Measurements from ENCODE around the gene PTPRF. TPM values are rescaled to one million over a fixed set of nuclear protein-coding genes. Genes with fewer than 3 reads are reported as not detected.
A peak's percentile ranks its signal among the peaks of the same experiment; 100 is the strongest.

The PTPRF gene
- total and polyA plus RNA-seq, 9 donors: 9.3 to 41.2 (median 21.0) TPM

- Histone ChIP-seq H3K9me3 (replicated peaks; ENCODE audit: control insufficient read depth, low read depth, low read length) (no peaks in the 10 kb centered on the region), H3K27me3 (ENCODE audit: control insufficient read depth, insufficient read depth, low read length) (no peaks in the 10 kb centered on the region), H3K4me3 (ENCODE audit: low read length) (no peak overlapping the region), H3K36me3 (ENCODE audit: control insufficient read depth, insufficient read depth, low read length) (peaks cover 12% of the 10 kb centered on the region), H3K27ac (ENCODE audit: low read length) (no peak overlapping the region), H3K4me1 (ENCODE audit: control insufficient read depth, insufficient read depth, low read length) (peaks cover 28% of the 10 kb centered on the region)
- 93% methylated on average over 4 of the region's 7 CpGs for WGBS (ENCODE audit: insufficient coverage)
- no peak for DNase-seq
Observed at GRCh38 chr1:43576521-43576920, 45.8 kb downstream of the PTPRF start.

GRCh38 chr1:43577655-43578542, 47.2 kb downstream of the PTPRF start:
- no peak overlapping the region for H3K4me3 ChIP-seq (ENCODE audit: low read length)
- H3K36me3 ChIP-seq (ENCODE audit: control insufficient read depth, insufficient read depth, low read length): peaks cover 12% of the 10 kb centered on the region
- WGBS (ENCODE audit: insufficient coverage): 70% methylated on average over 18 of the region's 18 CpGs
- H3K27me3 ChIP-seq (ENCODE audit: control insufficient read depth, insufficient read depth, low read length): no peaks in the 10 kb centered on the region
- no peak overlapping the region for H3K27ac ChIP-seq (ENCODE audit: low read length)
- no peak for DNase-seq
- peaks cover 32% of the 10 kb centered on the region for H3K4me1 ChIP-seq (ENCODE audit: control insufficient read depth, insufficient read depth, low read length)
- H3K9me3 ChIP-seq (replicated peaks; ENCODE audit: control insufficient read depth, low read depth, low read length): no peaks in the 10 kb centered on the region

GRCh38 chr1:43580039-43580438, 49.4 kb downstream of the PTPRF start:
- no peak overlapping the region for H3K4me3 ChIP-seq (ENCODE audit: low read length)
- H3K27ac ChIP-seq (ENCODE audit: low read length): no peak overlapping the region
- no peaks in the 10 kb centered on the region for H3K27me3 ChIP-seq (ENCODE audit: control insufficient read depth, insufficient read depth, low read length)
- peaks cover 12% of the 10 kb centered on the region for H3K36me3 ChIP-seq (ENCODE audit: control insufficient read depth, insufficient read depth, low read length)
- H3K9me3 ChIP-seq (replicated peaks; ENCODE audit: control insufficient read depth, low read depth, low read length): no peaks in the 10 kb centered on the region
- H3K4me1 ChIP-seq (ENCODE audit: control insufficient read depth, insufficient read depth, low read length): peaks cover 24% of the 10 kb centered on the region
- no peak for DNase-seq
- WGBS (ENCODE audit: insufficient coverage): 100% methylated on average over 4 of the region's 9 CpGs

- Histone ChIP-seq H3K36me3 (ENCODE audit: control insufficient read depth, insufficient read depth, low read length) (peaks cover 12% of the 10 kb centered on the region), H3K4me1 (ENCODE audit: control insufficient read depth, insufficient read depth, low read length) (peaks cover 38% of the 10 kb centered on the region), H3K4me3 (ENCODE audit: low read length) (no peak overlapping the region), H3K27ac (ENCODE audit: low read length) (peak overlapping the region; percentile 42), H3K9me3 (replicated peaks; ENCODE audit: control insufficient read depth, low read depth, low read length) (no peaks in the 10 kb centered on the region), H3K27me3 (ENCODE audit: control insufficient read depth, insufficient read depth, low read length) (no peaks in the 10 kb centered on the region)
- WGBS (ENCODE audit: insufficient coverage): 84% methylated on average over 4 of the region's 5 CpGs
- peak; percentile 64 for DNase-seq
Observed at GRCh38 chr1:43582162-43582566, 51.5 kb downstream of the PTPRF start.

GRCh38 chr1:43583058-43583457, 52.4 kb downstream of the PTPRF start:
- Histone ChIP-seq H3K9me3 (replicated peaks; ENCODE audit: control insufficient read depth, low read depth, low read length) (no peaks in the 10 kb centered on the region), H3K27ac (ENCODE audit: low read length) (no peak overlapping the region), H3K4me1 (ENCODE audit: control insufficient read depth, insufficient read depth, low read length) (peaks cover 43% of the 10 kb centered on the region), H3K36me3 (ENCODE audit: control insufficient read depth, insufficient read depth, low read length) (peaks cover 12% of the 10 kb centered on the region), H3K4me3 (ENCODE audit: low read length) (no peak overlapping the region), H3K27me3 (ENCODE audit: control insufficient read depth, insufficient read depth, low read length) (no peaks in the 10 kb centered on the region)
- DNase-seq: no peak
- 89% methylated on average over 6 of the region's 13 CpGs for WGBS (ENCODE audit: insufficient coverage)

- DNase-seq: no peak
- peaks cover 4% of the 10 kb centered on the region for H3K36me3 ChIP-seq (ENCODE audit: control insufficient read depth, insufficient read depth, low read length)
- WGBS (ENCODE audit: insufficient coverage): 58% methylated on average over 6 of the region's 8 CpGs
Observed at GRCh38 chr1:43584204-43584603, 53.5 kb downstream of the PTPRF start.

GRCh38 chr1:43585557-43585956, 54.9 kb downstream of the PTPRF start:
- H3K36me3 ChIP-seq (ENCODE audit: control insufficient read depth, insufficient read depth, low read length): no peaks in the 10 kb centered on the region
- DNase-seq: no peak
- H3K27ac ChIP-seq (ENCODE audit: low read length): no peak overlapping the region
- no peaks in the 10 kb centered on the region for H3K9me3 ChIP-seq (replicated peaks; ENCODE audit: control insufficient read depth, low read depth, low read length)
- WGBS (ENCODE audit: insufficient coverage): 92% methylated on average over 8 of the region's 10 CpGs
- no peaks in the 10 kb centered on the region for H3K27me3 ChIP-seq (ENCODE audit: control insufficient read depth, insufficient read depth, low read length)
- peaks cover 39% of the 10 kb centered on the region for H3K4me1 ChIP-seq (ENCODE audit: control insufficient read depth, insufficient read depth, low read length)
- H3K4me3 ChIP-seq (ENCODE audit: low read length): no peak overlapping the region

More at GRCh38 chr1:43584204-43584603, 53.5 kb downstream of the PTPRF start:
- H3K27me3 ChIP-seq (ENCODE audit: control insufficient read depth, insufficient read depth, low read length): no peaks in the 10 kb centered on the region
- no peak overlapping the region for H3K4me3 ChIP-seq (ENCODE audit: low read length)
- no peaks in the 10 kb centered on the region for H3K9me3 ChIP-seq (replicated peaks; ENCODE audit: control insufficient read depth, low read depth, low read length)
- H3K4me1 ChIP-seq (ENCODE audit: control insufficient read depth, insufficient read depth, low read length): peaks cover 46% of the 10 kb centered on the region
- no peak overlapping the region for H3K27ac ChIP-seq (ENCODE audit: low read length)

- Histone ChIP-seq H3K4me3 (ENCODE audit: low read length) (no peak overlapping the region), H3K4me1 (ENCODE audit: control insufficient read depth, insufficient read depth, low read length) (peaks cover 37% of the 10 kb centered on the region), H3K9me3 (replicated peaks; ENCODE audit: control insufficient read depth, low read depth, low read length) (no peaks in the 10 kb centered on the region), H3K27ac (ENCODE audit: low read length) (peak overlapping the region; percentile 6), H3K36me3 (ENCODE audit: control insufficient read depth, insufficient read depth, low read length) (no peaks in the 10 kb centered on the region), H3K27me3 (ENCODE audit: control insufficient read depth, insufficient read depth, low read length) (no peaks in the 10 kb centered on the region)
- DNase-seq: no peak
- 74% methylated on average over 4 of the region's 6 CpGs for WGBS (ENCODE audit: insufficient coverage)
Observed at GRCh38 chr1:43586136-43586731, 55.6 kb downstream of the PTPRF start.

- WGBS (ENCODE audit: insufficient coverage): 65% methylated on average over 2 of the region's 2 CpGs
- Histone ChIP-seq H3K9me3 (replicated peaks; ENCODE audit: control insufficient read depth, low read depth, low read length) (no peaks in the 10 kb centered on the region), H3K36me3 (ENCODE audit: control insufficient read depth, insufficient read depth, low read length) (peaks cover 4% of the 10 kb centered on the region), H3K27ac (ENCODE audit: low read length) (peak overlapping the region; percentile 20), H3K4me3 (ENCODE audit: low read length) (no peak overlapping the region), H3K4me1 (ENCODE audit: control insufficient read depth, insufficient read depth, low read length) (peaks cover 33% of the 10 kb centered on the region), H3K27me3 (ENCODE audit: control insufficient read depth, insufficient read depth, low read length) (no peaks in the 10 kb centered on the region)
- DNase-seq: no peak
Observed at GRCh38 chr1:43587001-43587400, 56.3 kb downstream of the PTPRF start.

GRCh38 chr1:43587594-43587993, 56.9 kb downstream of the PTPRF start:
- no peak overlapping the region for H3K4me3 ChIP-seq (ENCODE audit: low read length)
- DNase-seq: peak; percentile 44
- H3K27me3 ChIP-seq (ENCODE audit: control insufficient read depth, insufficient read depth, low read length): no peaks in the 10 kb centered on the region
- H3K36me3 ChIP-seq (ENCODE audit: control insufficient read depth, insufficient read depth, low read length): peaks cover 10% of the 10 kb centered on the region
- no peaks in the 10 kb centered on the region for H3K9me3 ChIP-seq (replicated peaks; ENCODE audit: control insufficient read depth, low read depth, low read length)
- 82% methylated on average over 6 of the region's 9 CpGs for WGBS (ENCODE audit: insufficient coverage)
- H3K27ac ChIP-seq (ENCODE audit: low read length): peak overlapping the region; percentile 20
- H3K4me1 ChIP-seq (ENCODE audit: control insufficient read depth, insufficient read depth, low read length): peaks cover 27% of the 10 kb centered on the region

Data from muscle of leg (tissue), 11 donors.